HCT116 (cell line): ENCODE data around the gene MPHOSPH6. TPM values are rescaled to one million over a fixed set of nuclear protein-coding genes. Genes with fewer than 3 reads are reported as not detected.

Experiments used
- ATAC-seq: fragments of 200-7000 bp; cut with Tn5 transposase; 2 replicates; pipeline ENCODE4 v1.9.1; 2020; ENCODE audit warnings: mild to moderate bottlenecking, moderate library complexity
- BruUV-seq: library from RNA; stranded (reverse); fragments of 400-500 nt; replicated peaks from 2 replicates; lab custom pipeline; 2021; lab: Mats Ljungman, UMichigan
- CTCF ChIA-PET: fragments of 300-600 bp; sonication (Branson Sonifier 250); formaldehyde crosslinking; loops from one replicate; lab custom pipeline; 2021; ENCODE audit warnings: antibody characterized with exemption; lab: Charles Lee
- POLR2A ChIA-PET: fragments of 300-600, 350-600 bp; sonication (Branson Sonifier 250); formaldehyde crosslinking; loops from one replicate; lab custom pipeline; 2021; ENCODE audit warnings: antibody characterized with exemption; lab: Charles Lee
- RAD21 ChIA-PET, 2 experiments: fragments of 300-600 bp; sonication (Branson Sonifier 250); formaldehyde crosslinking; loops; one replicate each; lab custom pipeline; 2023; ENCODE audit warnings: low total read pairs in 2 of 2; ENCODE audit not compliant: uncharacterized antibody in 2 of 2, unreplicated experiment in 2 of 2, low non-redundant PET in 1 of 2; lab: Charles Lee
- DNase-seq: peaks from one replicate; pipeline ENCODE4 v3.0.0-alpha.2; 2010; ENCODE audit warnings: low read depth, low spot score
- H2AFZ ChIP-seq: fragments of 200-600 bp; shearing (Covaris generic), sonication (generic); 2 replicates; pipeline ENCODE4 v1.6.1; 2017; ENCODE audit warnings: low read depth, mixed run types, mixed read lengths, antibody characterized with exemption, low read length; ENCODE audit not compliant: poor library complexity, severe bottlenecking
- H3K27ac ChIP-seq: 2 replicates; pipeline ENCODE4 v1.5.1; 2012; ENCODE audit warnings: low read depth, low read length
- H3K27me3 ChIP-seq: fragments of 200-600 bp; sonication (generic); 2 replicates; pipeline ENCODE4 v1.6.1; 2016; ENCODE audit warnings: mixed run types, low read length, mixed read lengths; ENCODE audit not compliant: insufficient read depth
- H3K36me3 ChIP-seq, 2 experiments: fragments of 200-500 bp in 1 of 2; fragments of 200-600 bp in 1 of 2; sonication (Bioruptor generic) in 1 of 2; sonication (generic) in 1 of 2; 2 replicates each; pipeline versions ENCODE4 v1.5.1 to v1.6.1; 2014 to 2016; ENCODE audit warnings: low read length in 2 of 2, inconsistent platforms in 1 of 2, mixed read lengths in 1 of 2, mixed run types in 1 of 2; ENCODE audit not compliant: insufficient read depth in 2 of 2, control insufficient read depth in 1 of 2
- H3K4me1 ChIP-seq, 2 experiments: fragments of 200-600 bp in 1 of 2; sonication (generic) in 1 of 2; 2 replicates each; pipeline versions ENCODE4 v1.5.1 to v1.6.1; 2012 to 2017; ENCODE audit warnings: low read length in 2 of 2, inconsistent platforms in 1 of 2, mild to moderate bottlenecking in 1 of 2, mixed read lengths in 1 of 2, mixed run types in 1 of 2, moderate library complexity in 1 of 2; ENCODE audit not compliant: insufficient read depth in 2 of 2, control insufficient read depth in 1 of 2
- H3K4me2 ChIP-seq: fragments of 200-600 bp; sonication (generic); 2 replicates; pipeline ENCODE4 v1.6.1; 2017; ENCODE audit warnings: mixed run types, low read length, mixed read lengths
- H3K4me3 ChIP-seq, 2 experiments: fragments of 200-600 bp in 1 of 2; sonication (generic) in 1 of 2; replicated peaks in 1 of 2; 2 replicates each; pipeline ENCODE4 v1.5.1; 2011 to 2016; ENCODE audit warnings: low read length in 2 of 2, control low read depth in 1 of 2, low read depth in 1 of 2, mild to moderate bottlenecking in 1 of 2, mixed read lengths in 1 of 2, mixed run types in 1 of 2
- H3K79me2 ChIP-seq: fragments of 200-600 bp; sonication (generic); 2 replicates; pipeline ENCODE4 v1.6.1; 2017; ENCODE audit warnings: mild to moderate bottlenecking, mixed run types, low read length, moderate library complexity, mixed read lengths; ENCODE audit not compliant: insufficient read depth
- H3K9ac ChIP-seq: fragments of 200-600 bp; sonication (generic); 2 replicates; pipeline ENCODE4 v1.6.1; 2016; ENCODE audit warnings: low read length, mixed read lengths
- H3K9me2 ChIP-seq: fragments of 200-600 bp; sonication (generic), shearing (Covaris generic); 2 replicates; pipeline ENCODE4 v1.6.1; 2017; ENCODE audit warnings: mixed run types, mild to moderate bottlenecking, moderate library complexity; ENCODE audit not compliant: insufficient read depth
- H3K9me3 ChIP-seq, 2 experiments: fragments of 200-500 bp in 1 of 2; fragments of 200-600 bp in 1 of 2; sonication (Bioruptor generic) in 1 of 2; sonication (generic) in 1 of 2; 2 replicates each; pipeline ENCODE4 v1.6.1; 2014 to 2017; ENCODE audit warnings: low read length in 2 of 2, mixed read lengths in 2 of 2, inconsistent platforms in 1 of 2, low read depth in 1 of 2, mild to moderate bottlenecking in 1 of 2, mixed run types in 1 of 2, moderate library complexity in 1 of 2; ENCODE audit not compliant: control insufficient read depth in 1 of 2, insufficient read depth in 1 of 2
- H4K20me1 ChIP-seq: fragments of 200-600 bp; sonication (generic), shearing (Covaris generic); 2 replicates; pipeline ENCODE4 v1.6.1; 2017; ENCODE audit warnings: mixed run types, mild to moderate bottlenecking, moderate library complexity; ENCODE audit not compliant: insufficient read depth
- CEBPB ChIP-seq: IDR thresholded peaks from 2 replicates; pipeline ENCODE4 v1.6.1; 2012; ENCODE audit warnings: low read depth
- CTCF ChIP-seq, 3 experiments: fragments of 200-600 bp in 1 of 3; sonication (generic) in 1 of 3; IDR thresholded peaks in 2 of 3; conservative IDR thresholded peaks in 1 of 3; 2 replicates each; pipeline ENCODE4 v1.5.1; 2012 to 2017; ENCODE audit warnings: low read depth in 2 of 3, low read length in 2 of 3, antibody characterized with exemption in 1 of 3, borderline replicate concordance in 1 of 3, control low read depth in 1 of 3, mild to moderate bottlenecking in 1 of 3, mixed read lengths in 1 of 3, mixed run types in 1 of 3, moderate library complexity in 1 of 3; ENCODE audit not compliant: insufficient read depth in 1 of 3
- EGR1 ChIP-seq: IDR thresholded peaks from 2 replicates; pipeline ENCODE4 v1.6.1; 2012; ENCODE audit warnings: low read depth
- ELF1 ChIP-seq: IDR thresholded peaks from 2 replicates; pipeline ENCODE4 v1.6.1; 2012; ENCODE audit warnings: low read depth, borderline replicate concordance
- MAX ChIP-seq: IDR thresholded peaks from 2 replicates; pipeline ENCODE4 v1.6.1; 2012
- SP1 ChIP-seq: IDR thresholded peaks from 2 replicates; pipeline ENCODE4 v1.6.1; 2012; ENCODE audit warnings: low read depth
- YY1 ChIP-seq: IDR thresholded peaks from 2 replicates; pipeline ENCODE4 v1.6.1; 2011; ENCODE audit warnings: low read length, low read depth, moderate library complexity, mild to moderate bottlenecking; ENCODE audit not compliant: insufficient replicate concordance; ENCODE audit errors: extremely low read depth
- ZNF274 ChIP-seq: fragments of 200-500 bp; sonication (Bioruptor generic); IDR thresholded peaks from 2 replicates; pipeline ENCODE4 v1.6.1; 2014; ENCODE audit warnings: mild to moderate bottlenecking, low read depth, low read length, inconsistent platforms
- intact Hi-C: fragments of 100-400 bp; cut with micrococcal nuclease; formaldehyde crosslinking; loops from 2 replicates; pipeline ENCODE4 v1.10.0; 2022
- total RNA-seq: library from RNA; stranded (reverse); gene quantifications from one replicate; pipeline ENCODE4 v1.2.1, GENCODE V29; 2021; ENCODE audit not compliant: unreplicated experiment
- TF ChIP-seq, protein P1 (sequence below): IDR thresholded peaks from 2 replicates; pipeline ENCODE4 v1.6.1; 2012
- TF ChIP-seq, protein P2 (sequence below): IDR thresholded peaks from 2 replicates; pipeline ENCODE4 v1.6.1; 2012; ENCODE audit warnings: low read depth

The MPHOSPH6 gene
- total RNA-seq, 1 experiment from 2014 or later = 52.2 TPM

- Histone ChIP-seq H3K79me2 (no peaks in the 10 kb centered on the region), H3K36me3 (no peaks in the 10 kb centered on the region), H3K4me3 (no peak overlapping the region), H2AFZ (no peak overlapping the region), H3K9me3 (no peaks in the 10 kb centered on the region), H3K4me1 (no peaks in the 10 kb centered on the region), H3K4me2 (no peak overlapping the region), H3K9ac (no peak overlapping the region), H3K27me3 (peaks cover 4% of the 10 kb centered on the region; the same call in 1 of the 2 replicates), H3K9me2 (no peaks in the 10 kb centered on the region; the same call in 1 of the 2 replicates), H3K27ac (no peak overlapping the region), H4K20me1 (no peaks in the 10 kb centered on the region)
- ATAC-seq (no peak), DNase-seq (no peak)
- POLR2A ChIA-PET = no interaction called here
- TF ChIP-seq YY1 (no peak), SP1 (no peak), ELF1 (no peak), ZNF274 (no peak), CTCF (IDR thresholded peaks at IDR 0.05 in 2 of 3, conservative IDR thresholded peaks at IDR 0.05 in 1 of 3; ENCODE audit: borderline replicate concordance in 1 of 3, insufficient read depth in 1 of 3, low read depth in 2 of 3, low read length in 2 of 3) (no peak), CEBPB (no peak)
- TF ChIP-seq, protein P1, sequence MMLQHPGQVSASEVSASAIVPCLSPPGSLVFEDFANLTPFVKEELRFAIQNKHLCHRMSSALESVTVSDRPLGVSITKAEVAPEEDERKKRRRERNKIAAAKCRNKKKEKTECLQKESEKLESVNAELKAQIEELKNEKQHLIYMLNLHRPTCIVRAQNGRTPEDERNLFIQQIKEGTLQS = no peak
- intact Hi-C loops = no loop called here
- BruUV-seq = no TSS peak
- CTCF ChIA-PET = no interaction called here
- RAD21 ChIA-PET = no interaction called here
Measured at GRCh38 chr16:82129881-82130280, 40.1 kb downstream of the MPHOSPH6 start.

DNA sequence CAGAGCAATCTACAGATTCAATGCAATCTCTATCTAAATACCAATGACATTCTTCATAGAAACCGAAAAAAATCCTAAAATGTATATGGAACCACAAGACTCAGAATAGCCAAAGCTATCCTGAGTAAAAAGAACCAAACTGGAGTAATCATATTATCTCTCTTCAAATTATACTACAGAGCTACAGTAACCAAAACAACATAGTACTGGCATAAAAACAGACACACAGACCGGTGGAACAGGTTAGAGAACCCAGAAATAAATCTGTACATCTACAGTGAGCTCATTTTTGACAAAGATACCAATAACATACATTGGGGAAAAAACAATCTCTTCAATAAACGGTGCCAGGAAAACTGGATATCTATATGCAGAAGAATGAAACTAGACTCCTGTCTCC, 45.4 kb downstream of the MPHOSPH6 start:
- H4K20me1 ChIP-seq = no peaks in the 10 kb centered on the region
- TF ChIP-seq MAX = no peak
- TF ChIP-seq, protein P1 = no peak
- no peak for TF ChIP-seq CTCF (IDR thresholded peaks at IDR 0.05 in 2 of 3, conservative IDR thresholded peaks at IDR 0.05 in 1 of 3; ENCODE audit: borderline replicate concordance in 1 of 3, insufficient read depth in 1 of 3, low read depth in 2 of 3, low read length in 2 of 3)
- TF ChIP-seq EGR1 = no peak
- TF ChIP-seq, protein P2, sequence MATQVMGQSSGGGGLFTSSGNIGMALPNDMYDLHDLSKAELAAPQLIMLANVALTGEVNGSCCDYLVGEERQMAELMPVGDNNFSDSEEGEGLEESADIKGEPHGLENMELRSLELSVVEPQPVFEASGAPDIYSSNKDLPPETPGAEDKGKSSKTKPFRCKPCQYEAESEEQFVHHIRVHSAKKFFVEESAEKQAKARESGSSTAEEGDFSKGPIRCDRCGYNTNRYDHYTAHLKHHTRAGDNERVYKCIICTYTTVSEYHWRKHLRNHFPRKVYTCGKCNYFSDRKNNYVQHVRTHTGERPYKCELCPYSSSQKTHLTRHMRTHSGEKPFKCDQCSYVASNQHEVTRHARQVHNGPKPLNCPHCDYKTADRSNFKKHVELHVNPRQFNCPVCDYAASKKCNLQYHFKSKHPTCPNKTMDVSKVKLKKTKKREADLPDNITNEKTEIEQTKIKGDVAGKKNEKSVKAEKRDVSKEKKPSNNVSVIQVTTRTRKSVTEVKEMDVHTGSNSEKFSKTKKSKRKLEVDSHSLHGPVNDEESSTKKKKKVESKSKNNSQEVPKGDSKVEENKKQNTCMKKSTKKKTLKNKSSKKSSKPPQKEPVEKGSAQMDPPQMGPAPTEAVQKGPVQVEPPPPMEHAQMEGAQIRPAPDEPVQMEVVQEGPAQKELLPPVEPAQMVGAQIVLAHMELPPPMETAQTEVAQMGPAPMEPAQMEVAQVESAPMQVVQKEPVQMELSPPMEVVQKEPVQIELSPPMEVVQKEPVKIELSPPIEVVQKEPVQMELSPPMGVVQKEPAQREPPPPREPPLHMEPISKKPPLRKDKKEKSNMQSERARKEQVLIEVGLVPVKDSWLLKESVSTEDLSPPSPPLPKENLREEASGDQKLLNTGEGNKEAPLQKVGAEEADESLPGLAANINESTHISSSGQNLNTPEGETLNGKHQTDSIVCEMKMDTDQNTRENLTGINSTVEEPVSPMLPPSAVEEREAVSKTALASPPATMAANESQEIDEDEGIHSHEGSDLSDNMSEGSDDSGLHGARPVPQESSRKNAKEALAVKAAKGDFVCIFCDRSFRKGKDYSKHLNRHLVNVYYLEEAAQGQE = no peak

More for the DNA sequence above, 45.4 kb downstream of the MPHOSPH6 start:
- Histone ChIP-seq H3K27me3 (peaks cover 4% of the 10 kb centered on the region; the same call in 1 of the 2 replicates), H2AFZ (no peak overlapping the region), H3K4me3 (no peak overlapping the region), H3K9me3 (no peaks in the 10 kb centered on the region), H3K27ac (no peak overlapping the region), H3K9me2 (no peaks in the 10 kb centered on the region; the same call in 1 of the 2 replicates), H3K4me1 (no peaks in the 10 kb centered on the region), H3K4me2 (no peak overlapping the region), H3K36me3 (no peaks in the 10 kb centered on the region), H3K9ac (no peak overlapping the region), H3K79me2 (no peaks in the 10 kb centered on the region)
- BruUV-seq = no TSS peak
- DNase-seq (no peak), ATAC-seq (no peak)
- ChIA-PET RAD21 (no interaction called here), CTCF (no interaction called here), POLR2A (no interaction called here)
- intact Hi-C loops = no loop called here
